Endothelial cell of umbilical vein (primary cell): ENCODE data around the gene CAMKMT. TPM values are rescaled to one million over a fixed set of nuclear protein-coding genes. Genes with fewer than 3 reads are reported as not detected.

Source experiments
- BruUV-seq: library from RNA; stranded (reverse); fragments of 400-500 nt; replicated peaks from 2 replicates; lab custom pipeline; 2021; lab: Mats Ljungman, UMichigan
- CTCF ChIA-PET: fragments of 300-600, 350-600 bp; sonication (Branson Sonifier 250); formaldehyde crosslinking; loops from one replicate; lab custom pipeline; 2021; ENCODE audit warnings: antibody characterized with exemption, inconsistent platforms; lab: Charles Lee
- POLR2A ChIA-PET: fragments of 300-600, 350-600 bp; sonication (Branson Sonifier 250); formaldehyde crosslinking; loops from one replicate; lab custom pipeline; 2021; ENCODE audit warnings: antibody characterized with exemption, inconsistent platforms; lab: Charles Lee
- DNase-seq: peaks from one replicate; pipeline ENCODE4 v3.0.0-alpha.2; 2011; ENCODE audit warnings: low read depth, low spot score
- FAIRE-seq: peaks from 2 replicates; lab custom pipeline; 2011; peaks lifted over from hg19 to GRCh38; lab: Jason Lieb, UNC
- H2AFZ ChIP-seq: 2 replicates; pipeline ENCODE4 v1.6.0; 2012; ENCODE audit warnings: low read depth, low read length, control low read depth, inconsistent platforms
- H3K27ac ChIP-seq: 2 replicates; pipeline ENCODE4 v1.5.1; 2011; ENCODE audit warnings: low read depth, mild to moderate bottlenecking, control low read depth, low read length, moderate library complexity; ENCODE audit not compliant: insufficient read depth
- H3K27me3 ChIP-seq, 2 experiments: 2 replicates each; pipeline versions ENCODE4 v1.6.0 to v1.6.1; 2011; ENCODE audit warnings: low read length in 2 of 2, mixed read lengths in 1 of 2; ENCODE audit not compliant: control insufficient read depth in 2 of 2, insufficient read depth in 2 of 2
- H3K36me3 ChIP-seq, 2 experiments: 2 replicates in 1 of 2; 3 replicates in 1 of 2; pipeline ENCODE4 v1.5.1; 2011; ENCODE audit warnings: low read length in 2 of 2, mild to moderate bottlenecking in 1 of 2, moderate library complexity in 1 of 2; ENCODE audit not compliant: control insufficient read depth in 2 of 2, insufficient read depth in 2 of 2; ENCODE audit errors: extremely low read depth in 1 of 2
- H3K4me1 ChIP-seq: 3 replicates; pipeline ENCODE4 v1.5.1; 2011; ENCODE audit warnings: mild to moderate bottlenecking, low read length; ENCODE audit not compliant: control insufficient read depth, insufficient read depth; ENCODE audit errors: extremely low read depth
- H3K4me2 ChIP-seq: 2 replicates; pipeline ENCODE4 v1.6.1; 2011; ENCODE audit warnings: low read length, control low read depth, mixed read lengths; ENCODE audit not compliant: insufficient read depth
- H3K4me3 ChIP-seq, 3 experiments: fragments of 200-600 bp in 1 of 3; sonication (generic), shearing (Covaris generic) in 1 of 3; replicated peaks in 1 of 3; 2 replicates each; pipeline ENCODE4 v1.5.1; 2011 to 2016; ENCODE audit warnings: control low read depth in 3 of 3, low read length in 3 of 3, mild to moderate bottlenecking in 2 of 3, inconsistent platforms in 1 of 3, low read depth in 1 of 3, moderate library complexity in 1 of 3; ENCODE audit not compliant: insufficient read depth in 1 of 3
- H3K79me2 ChIP-seq: 2 replicates; pipeline ENCODE4 v1.6.0; 2012; ENCODE audit warnings: low read length, inconsistent platforms; ENCODE audit not compliant: control insufficient read depth, insufficient read depth
- H3K9ac ChIP-seq: replicated peaks from 2 replicates; pipeline ENCODE3; 2011; ENCODE audit warnings: low read length, control low read depth; ENCODE audit not compliant: insufficient read depth; ENCODE audit errors: extremely low read depth
- H3K9me1 ChIP-seq: replicated peaks from 3 replicates; pipeline ENCODE4 v1.6.0; 2011; ENCODE audit warnings: mild to moderate bottlenecking, low read length; ENCODE audit not compliant: control insufficient read depth, insufficient read depth; ENCODE audit errors: extremely low read depth
- H3K9me3 ChIP-seq: replicated peaks from 2 replicates; pipeline ENCODE4 v1.5.1; 2012; ENCODE audit warnings: low read length, inconsistent platforms; ENCODE audit not compliant: control insufficient read depth, insufficient read depth
- H4K20me1 ChIP-seq: replicated peaks from 2 replicates; pipeline ENCODE3; 2011; ENCODE audit warnings: mild to moderate bottlenecking, low read length; ENCODE audit not compliant: control insufficient read depth, insufficient read depth; ENCODE audit errors: extremely low read depth
- FOS ChIP-seq: IDR thresholded peaks from 2 replicates; pipeline ENCODE4 v1.6.1; 2011; ENCODE audit warnings: mild to moderate bottlenecking, low read length, moderate library complexity, borderline replicate concordance; ENCODE audit not compliant: insufficient read depth
- GATA2 ChIP-seq: IDR thresholded peaks from 2 replicates; pipeline ENCODE4 v1.7.0; 2011; ENCODE audit warnings: low read depth, mild to moderate bottlenecking, moderate library complexity, mixed read lengths, low read length; ENCODE audit not compliant: insufficient read length, insufficient read depth
- MYC ChIP-seq: IDR thresholded peaks from one replicate; pipeline ENCODE4 v1.6.1; 2011; ENCODE audit warnings: mild to moderate bottlenecking, low read depth, low read length
- POLR2AphosphoS5 ChIP-seq: IDR thresholded peaks from 2 replicates; pipeline ENCODE4 v1.6.1; 2012; ENCODE audit warnings: low read depth, mild to moderate bottlenecking, control low read depth, low read length, moderate library complexity; ENCODE audit not compliant: insufficient read depth
- dilution Hi-C: fragments of 300-500 bp; cut with MboI; formaldehyde crosslinking; loops from one replicate; pipeline ENCODE4 v1.15.0; 2019; ENCODE audit warnings: low sequenced_read_pairs; ENCODE audit not compliant: extremely low pct_ligation_motif_present
- intact Hi-C: fragments of 100-400 bp; cut with micrococcal nuclease; formaldehyde crosslinking; loops from one replicate; pipeline ENCODE4 v1.10.0; 2022
- polyA plus RNA-seq, 4 experiments: library from polyadenylated mRNA; depleted of rRNA in 3 of 4; stranded (reverse) in 3 of 4; unstranded in 1 of 4; fragments of >200 nt; gene quantifications; 2 replicates each; pipeline versions ENCODE4 v1.2.1 to v1.2.3, GENCODE V29; 2011 to 2012; ENCODE audit warnings: missing spikeins in 1 of 4
- total RNA-seq: library from RNA; stranded (reverse); gene quantifications from 2 replicates; pipeline ENCODE4 v1.2.3, GENCODE V29; 2021
- TF ChIP-seq, protein P1 (sequence below), 2 donors: IDR thresholded peaks; 1 replicate in 1 of 2; 2 replicates in 1 of 2; pipeline ENCODE4 v1.5.1; 2011; ENCODE audit warnings: low read length in 2 of 2, mild to moderate bottlenecking in 2 of 2, moderate library complexity in 2 of 2, control low read depth in 1 of 2, inconsistent platforms in 1 of 2, low read depth in 1 of 2; ENCODE audit not compliant: insufficient read depth in 1 of 2; ENCODE audit errors: extremely low read depth in 1 of 2

The CAMKMT gene
- total and polyA plus RNA-seq, 2 donors (not counting 3 experiments of a cell fraction or from before 2014, with no cell fraction given) = 4.1 to 10.7 TPM

- no peak overlapping the region for H2AFZ ChIP-seq
- intact Hi-C loops = no loop called here
- H3K27ac ChIP-seq = no peak overlapping the region
- H4K20me1 ChIP-seq = no peaks in the 10 kb centered on the region
- H3K4me2 ChIP-seq = no peak overlapping the region
- peaks cover 6 to 7% of the 10 kb centered on the region in 2 experiments for H3K36me3 ChIP-seq
- no peaks in the 10 kb centered on the region for H3K79me2 ChIP-seq
- TF ChIP-seq, protein P1, sequence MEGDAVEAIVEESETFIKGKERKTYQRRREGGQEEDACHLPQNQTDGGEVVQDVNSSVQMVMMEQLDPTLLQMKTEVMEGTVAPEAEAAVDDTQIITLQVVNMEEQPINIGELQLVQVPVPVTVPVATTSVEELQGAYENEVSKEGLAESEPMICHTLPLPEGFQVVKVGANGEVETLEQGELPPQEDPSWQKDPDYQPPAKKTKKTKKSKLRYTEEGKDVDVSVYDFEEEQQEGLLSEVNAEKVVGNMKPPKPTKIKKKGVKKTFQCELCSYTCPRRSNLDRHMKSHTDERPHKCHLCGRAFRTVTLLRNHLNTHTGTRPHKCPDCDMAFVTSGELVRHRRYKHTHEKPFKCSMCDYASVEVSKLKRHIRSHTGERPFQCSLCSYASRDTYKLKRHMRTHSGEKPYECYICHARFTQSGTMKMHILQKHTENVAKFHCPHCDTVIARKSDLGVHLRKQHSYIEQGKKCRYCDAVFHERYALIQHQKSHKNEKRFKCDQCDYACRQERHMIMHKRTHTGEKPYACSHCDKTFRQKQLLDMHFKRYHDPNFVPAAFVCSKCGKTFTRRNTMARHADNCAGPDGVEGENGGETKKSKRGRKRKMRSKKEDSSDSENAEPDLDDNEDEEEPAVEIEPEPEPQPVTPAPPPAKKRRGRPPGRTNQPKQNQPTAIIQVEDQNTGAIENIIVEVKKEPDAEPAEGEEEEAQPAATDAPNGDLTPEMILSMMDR (IDR thresholded peaks at IDR 0.05; ENCODE audit: extremely low read depth in 1 of 2, insufficient read depth in 1 of 2, low read depth in 1 of 2, low read length in 2 of 2) = no peak
- no peak for TF ChIP-seq MYC
- no peak for TF ChIP-seq GATA2
- no peak for TF ChIP-seq POLR2AphosphoS5
- TF ChIP-seq FOS = no peak
- no peak for FAIRE-seq
- POLR2A ChIA-PET = no interaction called here
- H3K27me3 ChIP-seq = no peaks in the 10 kb centered on the region
- DNase-seq = no peak
- H3K9me1 ChIP-seq = no peaks in the 10 kb centered on the region
- BruUV-seq = no TSS peak
- CTCF ChIA-PET = no interaction called here
- no peak overlapping the region for H3K9ac ChIP-seq
- dilution Hi-C loops = no loop called here
- no peaks in the 10 kb centered on the region for H3K9me3 ChIP-seq
- H3K4me3 ChIP-seq = no peak overlapping the region
- H3K4me1 ChIP-seq = no peaks in the 10 kb centered on the region
Observed at GRCh38 chr2:44333994-44334393, 27.8 kb upstream of the CAMKMT start.
